GM06990 (cell line): ENCODE results near the gene TGFBR1.

Experiments used
- DNase-seq: peaks from one replicate; pipeline ENCODE4 v3.0.0-alpha.2; 2011; ENCODE audit not compliant: insufficient read length; ENCODE audit errors: extremely low read depth
- H3K27me3 ChIP-seq: replicated peaks from 2 replicates; pipeline ENCODE4 v1.6.0; 2011; ENCODE audit warnings: low read length; ENCODE audit not compliant: control insufficient read depth, insufficient read depth
- H3K36me3 ChIP-seq: 2 replicates; pipeline ENCODE4 v1.5.1; 2011; ENCODE audit warnings: low read length; ENCODE audit not compliant: control insufficient read depth, insufficient read depth
- H3K4me3 ChIP-seq: replicated peaks from 2 replicates; pipeline ENCODE4 v1.5.1; 2011; ENCODE audit warnings: low read depth, mild to moderate bottlenecking, control low read depth, low read length
- CTCF ChIP-seq: IDR thresholded peaks from 2 replicates; pipeline ENCODE4 v1.5.1; 2011; ENCODE audit warnings: low read length, control low read depth, mild to moderate bottlenecking, inconsistent platforms; ENCODE audit not compliant: insufficient read depth, poor library complexity, severe bottlenecking

The TGFBR1 gene

GRCh38 chr9:99169982-99170761 lies 65.3 kb downstream of the TGFBR1 start:
- H3K4me3 ChIP-seq, result no peak overlapping the region

GRCh38 chr9:99171225-99172123 lies 66.6 kb downstream of the TGFBR1 start:
- no peaks in the 10 kb centered on the region for H3K36me3 ChIP-seq
- no peak for TF ChIP-seq CTCF
- no peaks in the 10 kb centered on the region for H3K27me3 ChIP-seq
- DNase-seq, result no peak
- no peak overlapping the region for H3K4me3 ChIP-seq

More at GRCh38 chr9:99169982-99170761, 65.3 kb downstream of the TGFBR1 start:
- TF ChIP-seq CTCF, result no peak
- no peaks in the 10 kb centered on the region for H3K27me3 ChIP-seq
- DNase-seq, result no peak
- H3K36me3 ChIP-seq, result no peaks in the 10 kb centered on the region

- Histone ChIP-seq H3K27me3 (no peaks in the 10 kb centered on the region), H3K36me3 (no peaks in the 10 kb centered on the region), H3K4me3 (no peak overlapping the region)
- no peak for DNase-seq
- TF ChIP-seq CTCF, result no peak
These were observed 67.5 kb downstream of the TGFBR1 start for GRCh38 chr9:99172124-99173091.

- Histone ChIP-seq H3K36me3 (no peaks in the 10 kb centered on the region), H3K4me3 (no peak overlapping the region), H3K27me3 (no peaks in the 10 kb centered on the region)
- DNase-seq, result no peak
- no peak for TF ChIP-seq CTCF
These were observed 68.9 kb downstream of the TGFBR1 start for GRCh38 chr9:99173570-99174504.
